HG03135 (cell line): ENCODE measurements around the gene PCNT.
A peak's percentile ranks its signal among the peaks of the same experiment; 100 is the strongest.
"Not testable (repeated sequence)": the region's sequence is repeated elsewhere in the genome, so short reads cannot be mapped to it uniquely, and the experiment has no call there.

ENCODE experiments used
- ATAC-seq: cut with Tn5 transposase; IDR thresholded peaks from one replicate; pipeline ENCODE4 v1.9.1; 2021; ENCODE audit warnings: mild to moderate bottlenecking, moderate library complexity; ENCODE audit not compliant: unreplicated experiment

Gene PCNT

DNA sequence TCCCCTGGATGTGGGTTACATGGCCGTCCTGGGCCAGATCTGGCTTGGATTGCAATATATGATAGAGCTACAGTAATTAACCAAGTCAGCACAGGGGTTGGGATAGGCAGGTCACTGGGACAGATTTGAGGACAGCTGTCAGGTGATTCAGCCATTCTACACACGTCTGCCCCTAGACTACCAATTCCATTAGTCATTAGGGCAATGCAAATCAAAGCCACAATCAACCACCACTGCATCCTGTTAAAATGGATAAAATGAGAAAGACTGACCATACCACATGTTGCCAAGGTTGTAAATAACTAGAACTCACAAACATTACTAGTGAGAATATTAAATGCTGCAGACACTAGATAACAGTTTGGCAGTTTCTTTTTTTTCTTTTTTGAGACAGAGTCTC, 16.3 kb upstream of the PCNT start:
- ATAC-seq = no peak

DNA sequence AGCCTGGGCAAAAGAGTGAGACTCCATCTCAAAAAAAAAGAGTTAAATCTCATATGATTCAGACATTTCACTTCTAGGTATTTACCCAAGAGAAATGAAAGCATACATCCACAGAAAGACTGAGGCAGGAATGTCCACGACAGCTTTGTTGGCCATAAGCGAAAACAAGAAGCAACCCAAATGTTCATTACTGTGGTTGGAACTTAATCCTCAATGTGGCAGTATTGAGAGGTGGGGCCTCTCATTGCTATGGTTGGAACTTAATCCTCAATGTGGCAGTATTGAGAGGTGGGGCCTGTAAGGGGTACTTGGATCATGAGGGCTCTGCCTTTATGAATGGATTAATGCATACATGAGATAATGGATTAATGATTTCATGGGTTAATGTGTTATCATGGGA, 15.5 kb upstream of the PCNT start:
- ATAC-seq = no peak

DNA sequence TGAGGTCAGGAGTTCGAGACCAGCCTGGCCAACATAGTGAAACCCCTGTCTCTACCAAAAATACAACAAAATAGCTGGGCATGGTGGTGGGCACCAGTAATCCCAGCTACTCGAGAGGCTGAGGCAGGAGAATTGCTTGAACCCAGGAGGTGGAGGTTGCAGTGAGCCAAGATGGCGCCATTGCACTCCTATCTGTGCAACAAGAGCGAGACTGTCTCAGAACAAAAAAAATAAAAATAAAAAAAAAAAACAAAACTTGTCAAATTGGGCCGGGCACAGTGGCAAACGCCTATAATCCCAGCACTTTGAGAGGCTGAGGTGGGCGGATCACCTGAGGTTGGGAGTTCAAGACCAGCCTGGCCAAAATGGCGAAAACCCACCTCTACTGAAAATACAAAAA, 13.7 kb upstream of the PCNT start:
- ATAC-seq = not testable (repeated sequence)

DNA sequence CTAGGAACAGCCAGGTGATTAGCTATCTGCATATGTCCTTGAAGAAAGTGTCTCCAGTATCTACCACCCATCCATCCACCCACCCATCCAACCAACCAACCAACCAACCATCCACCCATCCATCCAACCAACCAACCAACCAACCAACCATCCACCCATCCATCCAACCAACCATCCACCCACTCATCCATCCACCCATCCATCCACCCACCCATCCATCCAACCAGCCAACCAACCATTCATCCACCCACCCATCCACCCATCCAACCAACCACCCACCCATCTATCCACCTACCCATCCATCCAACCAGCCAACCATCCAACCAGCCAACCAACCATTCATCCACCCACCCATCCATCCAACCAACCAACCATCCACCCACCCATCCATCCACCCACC, 12.4 kb upstream of the PCNT start:
- no peak for ATAC-seq

DNA sequence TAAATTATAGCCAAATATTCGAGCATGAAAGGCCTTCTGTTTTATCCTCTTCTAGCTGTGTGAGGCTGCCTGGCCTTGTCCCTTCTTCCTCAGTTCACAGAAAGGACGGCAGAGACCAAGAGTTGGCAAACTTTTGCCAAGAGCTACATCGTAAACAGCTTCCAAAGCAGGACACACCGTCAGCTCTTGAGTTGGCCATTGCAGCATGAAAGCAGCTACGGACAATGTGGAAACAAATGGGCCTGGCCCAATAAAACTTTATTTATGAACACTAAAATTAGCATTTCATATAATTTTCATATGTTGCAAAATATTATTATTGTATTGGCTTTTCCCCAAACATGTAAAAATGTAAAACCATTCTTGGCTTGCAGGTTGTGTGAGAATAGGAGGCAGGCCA, 11.0 kb upstream of the PCNT start:
- ATAC-seq = no peak

DNA sequence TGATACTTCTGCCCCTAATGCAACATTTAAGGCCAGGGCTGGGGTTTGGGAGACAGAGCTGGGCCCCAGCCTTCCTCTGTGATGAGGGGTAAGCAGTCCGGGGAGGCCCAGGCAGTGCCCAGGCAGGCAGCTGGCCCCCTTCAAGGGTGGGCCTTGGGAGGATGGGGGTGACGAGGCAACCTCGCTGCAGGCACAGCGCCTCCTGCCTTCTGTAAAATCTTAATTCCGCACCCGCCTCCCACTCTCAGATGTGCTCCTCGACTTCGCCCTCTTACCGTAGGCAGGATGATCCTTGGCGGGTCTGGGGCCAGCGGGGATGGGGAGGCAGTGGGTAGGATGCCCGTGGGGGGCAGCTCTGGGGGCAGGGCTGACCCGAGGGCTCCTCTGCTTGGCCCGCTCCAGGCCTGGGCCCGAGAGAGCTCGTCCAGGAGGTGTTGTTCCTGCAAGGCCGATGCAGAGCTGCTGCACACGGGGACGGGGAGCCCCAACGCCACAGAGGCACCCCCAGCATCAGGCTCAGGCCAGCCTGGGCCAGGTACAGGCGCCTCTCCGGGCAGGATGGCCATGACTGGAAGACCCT, 9.4 kb upstream of the PCNT start:
- no peak for ATAC-seq

DNA sequence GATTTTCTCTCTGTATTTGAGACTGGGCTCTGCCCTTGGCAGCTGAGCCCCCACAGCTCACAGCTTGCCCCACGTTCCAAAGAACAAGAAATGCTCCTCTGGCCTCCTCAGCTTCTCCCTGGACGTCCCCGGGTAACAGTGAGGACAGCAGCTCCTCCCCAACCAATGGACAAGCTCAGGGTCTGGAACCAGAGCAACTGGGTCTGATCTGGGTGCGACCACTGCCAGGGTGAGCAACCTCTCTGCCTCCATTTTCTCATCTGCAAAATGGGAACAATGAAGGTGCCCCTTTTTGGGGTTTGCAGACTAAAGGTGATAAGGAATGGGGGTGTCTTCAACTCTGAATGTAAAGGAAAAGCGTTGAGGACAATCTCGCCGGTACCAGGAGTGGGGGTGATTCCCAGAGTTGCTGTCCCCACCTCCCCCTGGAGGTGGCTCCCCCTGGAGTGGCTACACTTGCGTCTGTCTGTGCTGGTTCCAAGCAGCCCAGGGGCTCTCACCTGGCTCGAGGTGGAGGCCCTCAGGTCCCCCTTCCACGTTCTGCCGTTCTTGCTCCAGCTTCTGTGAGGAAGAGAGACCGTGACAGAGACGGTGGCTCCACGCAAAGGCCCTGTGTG, 7.1 kb upstream of the PCNT start:
- ATAC-seq = no peak

DNA sequence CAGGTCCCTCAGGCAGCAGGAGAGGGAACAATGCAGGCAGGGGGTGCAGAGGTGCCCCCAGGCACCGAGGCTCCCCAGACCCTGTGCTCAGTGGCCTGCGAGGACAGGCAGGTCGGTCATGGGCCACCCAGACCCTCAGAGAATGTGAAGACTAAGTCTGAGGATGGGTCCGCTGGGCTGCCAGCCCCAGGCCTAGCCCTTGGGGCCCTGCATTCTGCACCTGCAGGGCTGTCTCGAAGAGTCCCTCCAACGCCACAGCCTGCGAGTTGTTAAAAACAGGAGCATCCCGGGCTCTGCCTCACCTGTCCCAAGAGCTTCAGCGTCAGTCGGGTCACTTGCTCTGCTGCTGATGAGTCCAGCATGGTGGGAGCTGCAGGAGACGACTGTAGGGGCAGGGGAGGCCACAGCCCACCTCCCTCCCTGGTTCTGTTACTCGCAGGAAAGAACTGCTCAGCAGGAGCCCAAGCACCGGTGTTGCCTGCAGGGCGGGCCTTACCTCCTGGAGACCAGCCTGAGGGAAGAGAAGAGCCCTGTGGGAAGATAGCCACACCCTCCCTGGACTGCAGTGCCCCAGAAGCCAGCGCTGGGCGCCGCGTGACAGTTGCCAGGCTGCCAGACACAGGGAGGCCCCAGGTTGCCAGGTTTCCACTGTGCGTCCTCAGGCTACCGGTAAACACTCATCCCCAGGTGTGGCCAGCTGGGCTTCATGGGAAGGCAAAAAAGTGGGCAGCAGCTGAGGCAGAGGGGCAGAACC, 6.1 kb upstream of the PCNT start:
- ATAC-seq = no peak

- no peak for ATAC-seq
Observed at GRCh38 chr21:46318464-46318845, 5.5 kb upstream of the PCNT start.

- ATAC-seq = no peak
Observed at GRCh38 chr21:46319186-46319585, 4.8 kb upstream of the PCNT start.

GRCh38 chr21:46320331-46320801, 3.6 kb upstream of the PCNT start:
- ATAC-seq = no peak

GRCh38 chr21:46322351-46323226, 1.4 kb upstream of the PCNT start:
- no peak for ATAC-seq

- ATAC-seq = peak; percentile 3
Observed at GRCh38 chr21:46323227-46323709, 688 bp upstream of the PCNT start.

DNA sequence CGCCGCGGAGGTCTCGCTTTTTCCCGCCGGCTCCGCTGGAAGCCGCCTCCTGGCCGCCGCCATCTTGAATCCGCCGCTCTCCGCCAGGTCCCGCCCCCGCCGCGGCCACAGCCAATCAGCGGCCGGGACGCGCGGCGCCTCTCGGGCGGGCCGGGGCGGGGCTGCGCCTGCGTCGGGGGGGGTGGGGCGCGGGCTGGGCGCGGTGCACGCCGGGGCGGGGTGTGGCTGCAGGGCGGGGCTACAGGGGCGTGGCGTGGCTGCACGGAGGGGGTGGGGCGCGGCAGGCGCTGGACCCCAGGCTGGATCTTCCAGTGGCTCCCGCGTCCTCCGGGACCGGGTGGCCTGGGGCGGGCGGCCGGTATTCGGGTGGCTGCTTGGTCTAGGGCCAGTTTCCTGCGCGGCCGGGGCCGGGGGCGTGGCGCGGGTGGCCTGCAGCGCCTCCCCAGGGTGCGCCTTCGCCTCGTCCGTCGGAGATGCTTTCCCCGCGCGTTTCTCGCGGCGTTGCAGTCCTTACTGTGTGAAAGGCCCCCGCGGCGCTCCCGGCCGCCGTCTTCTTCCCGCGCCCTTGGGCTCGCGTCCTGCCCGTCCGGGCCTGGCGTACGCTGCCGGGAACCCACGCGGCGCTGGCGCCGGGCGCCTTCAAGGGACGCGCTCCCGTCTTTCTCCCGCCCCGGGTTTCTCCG, 575 bp downstream of the PCNT start:
- ATAC-seq = peak; percentile 49

DNA sequence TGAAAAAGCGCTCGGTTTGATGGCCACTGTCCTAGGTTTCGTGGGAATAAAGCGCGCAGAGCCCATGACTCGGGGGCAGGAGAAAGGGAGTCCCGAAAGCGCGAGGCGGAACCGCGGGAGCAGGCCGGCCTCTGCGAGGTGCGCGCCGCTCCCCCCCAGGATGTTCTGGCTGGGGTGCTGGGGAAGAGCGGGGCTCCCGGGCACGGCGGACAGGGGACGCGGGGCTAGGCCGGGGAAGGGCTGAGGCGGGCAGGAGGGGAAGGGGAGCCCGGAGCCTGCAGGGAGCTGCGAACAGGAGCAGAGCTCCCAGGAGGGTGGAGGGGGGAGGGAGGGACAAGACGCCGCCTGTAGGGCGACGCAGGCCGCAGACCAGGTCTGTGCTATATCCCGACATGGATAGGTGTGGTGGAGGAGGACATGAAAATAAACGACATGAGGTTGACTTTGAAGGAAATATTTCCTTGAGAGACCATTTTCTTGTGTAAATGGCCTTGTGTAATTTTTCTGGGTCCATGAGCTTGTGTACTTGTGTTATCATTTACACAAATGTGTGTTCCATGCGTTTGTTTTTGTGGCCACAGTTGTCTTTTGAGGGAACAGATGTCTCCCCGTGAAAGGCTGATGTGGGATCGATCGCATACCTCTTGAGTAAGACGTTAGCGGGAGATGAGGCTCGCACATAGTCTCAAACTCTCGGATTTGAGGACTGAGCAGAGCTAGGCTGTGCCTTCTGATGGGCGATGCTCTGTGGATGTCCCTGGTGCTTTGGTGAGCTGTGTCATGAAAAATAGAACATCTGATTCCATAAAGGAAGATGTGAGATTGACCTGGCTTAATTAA, 1.3 kb downstream of the PCNT start:
- ATAC-seq = peak; percentile 7

DNA sequence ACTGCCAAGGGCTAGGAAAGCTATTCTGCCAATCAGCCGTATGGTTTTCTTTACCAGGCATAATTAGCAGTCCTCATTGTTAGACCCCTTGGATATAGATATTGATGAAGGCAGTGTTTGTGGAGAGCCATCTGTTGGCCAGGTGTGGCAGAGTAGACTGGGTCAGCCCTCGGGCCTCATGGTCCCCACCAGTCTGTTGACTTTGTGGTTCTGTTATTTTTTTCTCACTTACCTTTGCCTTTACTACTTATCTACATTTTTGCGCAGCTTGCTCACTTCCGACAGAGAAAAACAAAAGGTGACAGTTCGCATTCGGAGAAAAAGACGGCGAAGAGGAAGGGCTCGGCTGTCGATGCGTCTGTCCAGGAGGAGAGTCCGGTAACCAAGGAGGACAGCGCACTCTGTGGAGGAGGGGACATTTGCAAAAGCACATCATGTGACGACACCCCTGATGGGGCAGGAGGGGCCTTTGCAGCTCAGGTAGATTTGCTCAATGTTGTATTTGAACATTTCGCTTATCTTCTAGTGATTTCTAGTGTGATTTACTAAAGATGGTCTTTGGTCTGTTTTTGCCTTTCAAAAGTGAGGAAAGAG, 2.3 kb downstream of the PCNT start:
- no peak for ATAC-seq

DNA sequence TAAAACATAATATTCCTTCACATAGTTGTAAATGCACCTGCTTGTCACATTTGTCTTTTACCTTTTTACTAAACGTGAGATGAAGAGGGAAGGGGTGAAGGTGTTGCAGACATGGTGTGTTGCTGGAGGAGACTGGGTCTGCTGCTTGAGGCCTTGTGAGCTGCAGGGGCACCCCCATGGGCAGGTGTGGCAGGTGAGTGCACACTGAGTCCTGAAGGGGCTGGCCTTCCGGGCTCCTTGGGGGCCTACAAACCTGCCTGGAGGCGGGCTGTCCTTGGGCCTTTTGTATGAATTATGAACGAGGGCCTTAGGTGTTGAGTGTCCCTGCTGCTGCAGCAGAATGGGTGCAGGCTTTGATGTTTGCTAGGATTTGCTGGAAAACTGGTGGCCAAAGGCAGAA, 3.8 kb downstream of the PCNT start:
- ATAC-seq = no peak

DNA sequence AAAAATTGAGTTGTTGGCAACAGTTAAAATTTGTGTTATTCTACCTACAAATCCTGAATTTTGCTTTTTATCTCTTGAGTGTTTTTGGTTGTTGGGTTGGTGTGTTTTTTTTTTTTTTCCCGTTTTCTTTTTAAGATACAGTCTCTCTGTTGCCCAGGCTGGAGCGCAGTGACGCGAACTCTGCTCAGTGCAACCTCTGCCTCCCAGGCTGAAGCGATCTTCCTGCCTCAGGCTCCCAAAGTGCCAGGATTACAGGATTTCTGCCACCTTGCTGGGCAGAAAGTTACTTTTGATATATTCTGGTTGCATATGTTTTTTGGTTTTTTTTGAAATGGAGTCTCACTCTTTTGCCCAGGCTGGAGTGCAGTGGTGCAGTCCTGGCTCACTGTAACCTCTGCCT, 4.2 kb downstream of the PCNT start:
- ATAC-seq = no peak

GRCh38 chr21:46329796-46330195, 5.8 kb downstream of the PCNT start:
- no peak for ATAC-seq
